AG20443 (cell line): ENCODE measurements around the gene ALKBH3.

Experiments used
- DNase-seq: peaks from one replicate; pipeline ENCODE4 v3.0.0; 2012; ENCODE audit warnings: low spot score, mixed read lengths

Gene ALKBH3

DNA sequence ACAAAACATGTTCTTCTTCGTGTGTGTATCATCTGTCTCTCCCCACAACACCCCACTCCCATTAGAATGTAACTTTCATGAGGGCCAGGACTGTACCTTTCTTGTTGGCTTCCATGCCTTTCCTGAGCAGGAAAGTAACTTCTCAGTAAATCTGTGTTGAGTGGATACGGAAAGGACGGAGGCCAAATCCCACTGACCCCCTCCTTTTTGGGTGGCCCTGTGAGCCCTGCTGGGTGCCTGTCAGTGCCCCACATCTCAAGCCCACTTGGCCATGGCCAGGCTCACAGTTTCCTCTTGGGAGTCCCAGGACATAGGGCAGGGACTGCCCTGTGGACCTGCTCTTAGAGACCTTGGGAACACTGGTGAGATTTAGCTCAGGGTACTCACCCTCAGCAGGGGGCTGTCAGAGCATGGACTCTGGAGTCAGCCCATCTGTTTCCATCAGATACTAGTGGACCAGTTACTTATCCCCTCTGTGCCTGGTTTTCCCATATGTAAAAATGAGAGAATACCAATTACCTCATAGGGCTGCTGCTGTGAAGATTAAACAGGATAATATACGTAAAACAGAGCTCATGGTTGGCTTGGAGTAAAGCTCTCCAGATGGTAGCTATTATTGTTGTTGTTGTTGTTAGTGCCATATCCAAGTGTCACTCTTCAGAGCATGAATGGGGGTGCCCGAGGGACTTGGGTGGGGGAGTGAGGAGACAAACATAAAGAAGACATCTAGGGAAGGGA is 60.8 kb downstream of the ALKBH3 start:
- no peak for DNase-seq

DNA sequence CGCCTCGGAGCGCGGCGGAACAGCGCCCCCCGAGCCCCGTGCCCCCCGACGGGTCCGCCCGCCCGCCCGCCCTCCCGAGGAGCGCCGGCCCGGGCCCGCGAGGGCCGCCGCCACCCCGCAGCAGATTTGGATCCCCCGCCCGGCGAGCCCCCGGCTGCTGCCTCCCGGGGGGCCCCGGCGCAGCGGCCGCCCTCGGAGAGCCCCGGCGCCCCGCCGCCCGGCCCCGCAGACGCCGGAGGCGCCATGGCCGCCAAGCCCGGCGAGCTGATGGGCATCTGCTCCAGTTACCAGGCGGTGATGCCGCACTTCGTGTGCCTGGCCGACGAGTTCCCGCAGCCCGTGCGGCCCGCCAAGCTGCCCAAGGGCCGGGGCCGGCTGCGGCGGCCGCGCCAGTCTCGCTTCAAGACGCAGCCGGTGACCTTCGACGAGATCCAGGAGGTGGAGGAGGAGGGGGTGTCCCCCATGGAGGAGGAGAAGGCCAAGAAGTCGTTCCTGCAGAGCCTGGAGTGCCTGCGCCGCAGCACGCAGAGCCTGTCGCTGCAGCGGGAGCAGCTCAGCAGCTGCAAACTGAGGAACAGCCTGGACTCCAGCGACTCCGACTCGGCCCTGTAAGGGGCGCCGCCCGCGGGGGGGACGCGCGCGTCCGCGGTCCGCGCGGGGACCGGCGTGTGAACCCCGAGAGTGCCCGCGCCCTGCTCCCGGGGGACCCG is 62.2 kb downstream of the ALKBH3 start:
- DNase-seq: peak; percentile 49

DNA sequence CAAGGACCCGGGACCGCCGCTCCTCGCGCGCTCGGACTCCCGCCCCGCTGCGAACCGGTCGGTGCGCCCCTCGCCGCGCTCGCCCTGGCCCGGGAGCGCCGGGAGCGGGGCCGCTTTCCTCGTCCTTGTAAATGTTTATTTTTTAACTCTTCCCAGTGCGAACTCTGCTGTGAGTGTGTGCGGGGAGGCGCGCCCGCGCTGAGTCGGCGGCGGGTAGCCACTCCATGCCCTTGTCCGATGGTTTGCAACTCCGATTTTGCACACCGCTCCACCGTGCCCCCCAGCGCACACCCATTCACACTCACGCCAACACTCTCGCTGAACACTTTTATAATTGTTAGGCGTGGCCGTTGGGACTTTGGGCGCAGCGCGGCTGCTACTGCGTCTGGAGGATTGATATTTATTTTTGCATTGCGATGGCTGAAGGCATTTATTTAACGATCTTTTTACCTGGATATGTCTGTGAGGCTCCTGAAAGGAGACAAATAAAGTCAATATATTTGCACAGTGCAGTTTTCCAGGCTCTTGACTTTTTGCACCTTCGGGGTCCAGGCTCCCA is 62.8 kb downstream of the ALKBH3 start:
- DNase-seq: no peak

DNA sequence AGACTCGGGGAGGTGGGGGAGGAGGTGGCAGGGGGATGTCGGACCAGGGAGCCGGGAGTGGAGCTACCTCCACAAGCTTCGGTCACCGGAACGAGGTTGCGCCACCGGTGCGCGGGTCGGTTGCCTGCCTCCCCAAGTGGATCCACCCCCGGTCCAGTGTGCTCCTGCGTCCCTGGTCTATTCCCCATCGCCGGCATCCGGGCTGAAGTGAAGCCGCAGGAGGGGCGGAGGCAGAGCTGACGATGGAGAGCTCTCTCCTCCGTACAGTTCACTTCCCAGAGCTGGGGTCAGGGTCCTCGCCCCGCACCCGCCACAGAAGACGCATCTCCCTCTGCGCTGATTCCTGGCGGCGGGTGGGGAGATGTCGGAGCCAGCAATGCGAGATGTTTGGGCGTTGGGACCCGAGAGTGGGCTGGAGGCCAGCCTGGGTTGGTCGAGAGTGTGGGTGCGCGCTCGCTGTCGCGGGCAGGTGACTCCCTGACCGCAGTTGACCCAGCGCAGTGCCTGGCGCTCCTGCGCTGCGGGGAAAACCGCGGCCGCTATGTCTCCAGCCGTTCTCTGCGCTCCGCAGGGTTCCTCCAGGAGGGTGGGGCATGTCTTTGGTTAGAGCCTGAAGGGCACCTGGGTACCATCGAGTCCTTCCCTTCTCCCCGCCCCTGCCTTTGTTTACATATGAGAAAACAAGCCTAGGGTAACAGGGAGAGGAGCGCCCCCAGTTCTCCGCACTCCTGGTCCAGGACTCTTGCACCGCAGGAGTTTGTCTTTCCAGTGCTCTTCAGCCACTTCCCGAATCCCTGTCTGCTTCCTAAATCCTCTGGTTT is 63.5 kb downstream of the ALKBH3 start:
- DNase-seq: no peak

DNA sequence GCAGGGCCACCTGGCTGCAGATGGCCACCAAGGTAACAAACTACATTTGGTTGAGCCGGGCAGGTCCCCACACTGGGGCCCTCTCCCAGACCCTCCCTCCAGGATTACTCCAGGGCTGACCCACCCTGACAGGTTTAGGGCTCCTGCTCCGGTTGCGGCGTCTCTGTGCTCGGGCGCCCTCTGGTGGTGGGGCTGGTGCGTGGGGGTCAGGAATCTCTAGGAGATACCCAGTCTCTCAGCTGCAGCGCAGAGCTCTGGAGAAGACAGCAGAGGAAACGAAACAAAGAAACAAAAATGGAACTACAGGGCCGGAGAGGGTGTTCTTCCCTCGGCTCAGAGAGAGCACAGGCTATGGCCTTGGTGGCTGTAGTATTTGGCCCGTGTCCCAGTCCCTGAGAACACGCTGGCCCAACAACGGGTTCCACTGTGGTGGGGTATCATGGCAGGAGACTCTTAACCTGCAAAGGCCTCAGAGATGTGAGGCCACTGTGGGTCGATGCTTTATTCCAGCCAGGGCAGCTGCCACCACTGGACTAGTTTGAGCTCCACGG is 64.2 kb downstream of the ALKBH3 start:
- DNase-seq: peak; percentile 72

DNA sequence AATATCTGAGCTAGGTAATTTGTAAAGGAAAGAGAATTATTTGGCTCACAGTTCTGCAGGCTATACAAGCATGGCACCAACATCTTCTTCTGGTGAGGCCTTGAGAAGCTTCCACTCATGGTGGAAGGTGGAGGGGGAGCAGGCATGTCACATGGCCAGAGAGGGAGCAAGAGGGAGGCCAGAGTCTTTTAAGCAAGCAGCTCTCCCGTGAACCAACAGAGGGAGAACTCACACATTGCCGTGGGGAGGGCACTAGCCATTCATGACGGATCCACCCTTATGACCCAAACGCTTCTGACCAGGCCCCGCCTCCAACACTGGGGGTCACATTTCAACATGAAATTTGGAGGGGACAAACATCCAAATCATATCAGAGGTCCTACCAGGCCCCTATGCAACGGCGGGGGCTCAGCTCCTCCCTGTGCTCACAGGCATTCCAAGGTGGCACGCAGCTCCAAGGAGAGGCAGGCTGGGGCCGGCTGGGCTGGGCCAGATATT is 66.4 kb downstream of the ALKBH3 start:
- peak; percentile 56 for DNase-seq

DNA sequence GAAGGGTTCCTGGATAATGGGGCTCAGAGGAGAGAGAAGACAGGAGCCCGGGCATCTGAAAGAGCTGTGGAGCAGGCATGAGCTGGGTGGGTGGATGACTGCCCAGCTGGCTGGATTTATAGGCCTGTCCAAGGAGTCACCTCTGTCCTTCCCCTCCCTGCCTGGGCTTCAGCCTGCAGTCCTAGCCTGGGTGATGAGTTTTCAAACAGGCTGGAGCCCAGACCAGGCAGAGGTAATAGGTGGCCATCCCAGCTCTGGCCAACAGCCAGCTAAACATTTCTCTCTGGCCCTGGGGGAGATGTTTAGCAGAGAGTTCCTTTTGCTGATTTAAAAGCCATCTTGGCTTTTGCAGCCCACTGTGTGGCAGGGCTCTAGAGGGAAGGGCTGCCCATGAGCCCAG is 67.2 kb downstream of the ALKBH3 start:
- no peak for DNase-seq

DNA sequence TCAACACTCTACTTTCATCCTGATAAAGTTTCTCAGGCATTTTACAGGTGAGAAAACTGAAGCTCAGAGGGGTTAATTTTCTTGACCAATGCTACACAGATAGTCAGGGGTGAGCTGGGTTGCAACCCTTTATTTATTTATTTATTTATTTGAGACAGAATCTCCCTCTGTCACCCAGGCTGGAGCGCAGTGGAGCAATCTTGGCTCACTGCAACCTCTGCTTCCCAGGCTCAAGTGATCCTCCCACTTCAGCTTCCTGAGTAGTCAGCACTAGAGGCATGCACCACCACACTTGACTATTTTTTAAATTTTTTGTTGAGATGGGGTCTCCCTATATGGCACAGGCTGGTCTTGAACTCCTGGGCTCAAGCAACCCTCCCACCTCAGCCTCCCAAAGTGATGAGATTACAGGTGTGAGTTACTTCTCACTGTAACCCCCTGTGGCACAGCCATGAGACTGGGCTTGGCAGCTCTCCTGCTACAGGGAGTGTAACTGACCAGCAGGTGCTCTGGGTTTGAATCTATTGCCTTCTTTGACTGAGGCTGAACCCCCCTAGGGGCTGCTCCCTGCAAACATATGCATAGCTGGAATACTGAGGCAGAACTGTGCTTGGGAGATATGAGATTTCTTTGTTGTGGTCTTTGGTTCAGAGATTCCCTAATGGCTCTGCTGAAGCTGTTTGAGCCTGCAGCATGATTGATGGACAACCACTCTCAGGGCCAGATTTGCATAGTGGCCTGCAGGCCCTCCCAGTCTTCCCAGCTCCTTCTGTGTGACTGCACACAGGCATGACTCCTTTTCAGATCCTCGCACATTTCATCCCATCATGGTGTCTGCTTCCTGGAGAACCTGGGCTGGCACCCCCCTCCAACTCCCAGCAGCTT is 68.0 kb downstream of the ALKBH3 start:
- no peak for DNase-seq

DNA sequence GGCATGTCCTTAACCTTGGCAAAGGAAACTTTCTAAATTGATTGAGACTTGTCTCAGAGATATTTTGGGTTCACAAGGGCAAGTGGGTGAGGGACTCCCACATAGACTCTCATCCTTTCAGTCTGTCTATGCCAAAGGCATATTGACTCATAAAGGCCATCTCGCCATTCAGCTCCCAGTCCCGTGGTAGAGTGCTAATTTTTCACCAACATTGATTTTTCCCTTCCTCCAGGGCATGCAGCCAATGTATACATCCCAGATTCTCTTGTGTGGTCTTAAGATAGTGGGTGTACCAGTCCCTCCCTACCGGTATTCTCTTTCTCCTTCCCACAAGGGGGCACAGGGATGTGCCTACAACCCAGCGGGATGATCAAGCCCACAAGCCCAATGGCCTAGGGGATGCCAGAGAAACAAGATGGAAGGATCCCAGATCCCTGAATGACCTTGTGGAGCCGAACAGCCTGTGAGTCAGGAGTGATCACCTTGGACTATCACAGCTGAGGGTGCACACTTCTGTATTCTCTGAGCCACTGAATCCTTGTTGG is 69.8 kb downstream of the ALKBH3 start:
- DNase-seq: no peak

DNA sequence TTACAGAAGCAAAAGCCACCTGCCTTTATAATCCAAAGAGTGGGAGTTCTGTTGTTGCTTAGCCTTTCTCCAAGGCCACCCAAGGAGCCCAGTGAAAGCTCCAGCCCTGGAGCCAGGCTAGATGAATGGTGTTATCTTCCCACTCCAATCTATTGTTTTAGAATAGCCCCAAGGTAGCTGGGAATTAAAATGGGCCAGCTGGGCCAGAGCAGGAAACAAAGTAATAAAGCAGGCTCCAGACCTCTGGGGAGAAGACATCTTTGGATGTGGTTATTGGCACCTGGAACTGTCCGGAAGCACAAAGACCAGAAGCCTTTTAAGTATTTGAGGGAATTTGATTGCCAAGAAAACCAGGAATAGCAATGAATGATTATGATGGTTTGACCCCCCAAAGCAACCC is 70.6 kb downstream of the ALKBH3 start:
- no peak for DNase-seq

DNA sequence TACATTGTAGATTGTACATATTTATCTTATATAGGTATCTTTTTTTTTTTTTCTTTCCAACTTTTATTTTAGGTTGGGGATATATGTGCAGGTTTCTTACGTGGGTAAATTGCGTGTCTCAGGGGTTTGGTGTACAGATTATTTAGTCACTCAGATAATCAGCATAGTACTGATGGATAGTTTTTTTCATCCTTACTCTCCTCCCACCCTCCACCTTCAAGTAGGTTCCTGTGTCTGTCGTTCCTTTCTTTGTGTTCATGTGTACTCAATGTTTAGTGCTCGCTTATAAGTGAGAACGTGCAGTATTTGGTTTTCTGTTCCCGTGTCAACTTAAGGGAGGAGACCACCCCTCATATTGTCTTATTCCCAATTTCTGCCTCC is 71.4 kb downstream of the ALKBH3 start:
- DNase-seq: no peak

DNA sequence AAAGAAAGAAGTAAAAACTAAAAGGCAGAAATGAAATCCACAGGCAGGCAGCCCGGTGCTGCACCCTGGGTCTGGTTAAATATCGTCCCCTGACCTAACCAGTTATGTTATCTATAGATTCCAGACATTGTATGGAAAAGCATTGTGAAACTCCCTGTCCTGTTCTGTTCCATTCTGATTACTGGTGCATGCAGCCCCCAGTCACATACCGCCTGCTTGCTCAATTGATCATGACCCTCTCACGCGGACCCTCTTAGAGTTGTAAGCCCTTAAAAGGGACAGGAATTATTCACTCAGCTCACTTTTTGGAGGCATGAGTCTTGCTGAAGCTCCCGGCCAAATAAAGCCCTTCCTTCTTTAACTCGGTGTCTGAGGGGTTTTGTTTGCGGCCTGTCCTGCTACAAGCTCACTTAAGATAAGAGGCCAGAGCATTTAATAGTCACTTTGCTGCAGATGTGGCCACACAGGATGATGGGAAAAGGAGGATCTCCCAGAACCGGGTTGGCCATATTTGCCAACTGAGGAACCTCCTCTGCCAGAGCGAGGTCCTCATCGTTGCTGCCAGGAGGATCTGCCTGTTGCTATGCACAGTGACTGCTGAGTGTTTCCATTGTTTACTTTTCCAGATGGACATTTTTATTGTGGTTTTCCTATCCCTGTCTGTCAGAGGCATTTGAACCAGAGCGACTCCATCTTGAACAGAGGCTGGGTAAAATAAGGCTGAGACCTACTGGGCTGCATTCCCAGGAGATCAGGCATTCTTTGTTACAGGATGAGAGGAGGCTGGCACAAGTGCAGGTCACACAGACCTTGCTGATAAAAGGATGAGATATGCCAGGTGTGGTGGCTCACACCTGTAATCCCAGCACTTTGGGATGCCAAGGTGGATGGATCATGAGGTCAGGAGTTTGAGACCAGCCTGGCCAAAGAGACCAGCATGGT is 72.0 kb downstream of the ALKBH3 start:
- DNase-seq: no peak

DNA sequence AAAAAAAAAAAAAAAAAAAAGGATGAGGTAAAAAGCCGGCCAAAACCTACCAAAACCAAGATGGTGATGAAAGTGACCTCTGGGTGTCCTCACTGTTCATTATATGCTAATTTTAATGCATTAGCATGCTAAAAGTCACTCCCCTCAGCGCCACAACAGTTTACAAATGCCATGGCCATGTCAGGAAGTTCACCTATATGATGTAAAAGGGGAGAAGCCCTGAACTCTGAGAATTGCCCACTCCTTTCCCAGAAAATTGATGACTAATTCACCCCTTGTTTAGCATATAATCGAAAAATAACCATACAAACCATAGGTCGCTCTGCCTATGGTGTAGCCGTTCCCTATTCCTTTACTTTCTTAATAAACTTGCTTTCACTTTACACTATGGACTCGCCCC is 72.9 kb downstream of the ALKBH3 start:
- no peak for DNase-seq

DNA sequence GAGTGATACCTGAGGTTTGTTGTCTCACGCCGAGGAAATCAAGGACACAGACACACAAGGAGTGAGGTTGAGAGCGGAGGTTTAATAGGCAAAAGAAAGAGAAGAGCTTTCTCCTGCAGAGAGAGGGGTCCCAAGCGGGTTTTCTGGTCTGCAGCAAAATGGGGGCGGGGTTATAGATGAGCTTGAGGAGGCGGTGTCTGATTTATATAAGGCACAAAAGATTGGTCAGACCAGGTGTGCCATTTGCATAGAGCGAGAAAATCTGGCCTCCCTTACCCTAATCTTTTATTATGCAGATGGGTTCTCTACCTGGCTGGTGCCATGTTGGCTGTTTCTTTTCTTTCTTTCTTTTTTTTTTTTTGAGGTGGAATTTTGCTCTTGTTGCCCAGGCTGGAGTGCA is 73.6 kb downstream of the ALKBH3 start:
- no peak for DNase-seq

DNA sequence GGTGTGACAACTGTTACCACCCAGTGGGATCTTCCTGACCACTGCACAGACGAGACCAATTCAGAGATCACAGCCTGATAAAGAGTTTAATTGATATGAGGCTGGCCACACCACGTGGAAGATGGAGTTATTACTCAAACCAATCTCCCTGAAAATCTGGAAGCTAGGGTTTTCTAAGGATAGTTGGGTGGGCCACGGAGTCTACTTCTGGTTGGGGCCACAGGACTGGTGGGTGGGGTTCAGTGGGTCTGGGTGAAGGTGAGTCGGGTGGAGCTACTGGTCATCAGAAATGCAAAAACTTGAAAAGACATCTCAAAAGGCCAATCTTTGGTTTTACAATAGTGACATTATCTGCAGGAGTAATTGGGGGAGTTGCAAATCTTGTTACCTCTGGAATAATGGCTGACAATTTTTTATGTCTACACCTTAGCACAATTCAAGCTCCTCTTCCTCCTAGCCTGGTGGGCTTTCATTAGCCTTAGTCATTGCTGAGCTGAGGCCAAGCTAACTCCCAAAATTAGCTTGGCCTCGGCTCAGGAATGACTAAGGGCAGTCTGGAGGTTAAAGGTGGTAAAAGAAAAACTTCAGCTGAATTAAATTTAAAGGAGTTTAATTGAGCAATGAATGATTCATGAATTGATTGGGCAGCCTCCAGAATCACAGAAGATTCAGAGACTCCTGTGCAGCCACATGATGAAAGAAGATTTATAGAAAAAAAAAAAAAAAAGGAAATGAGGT is 74.9 kb downstream of the ALKBH3 start:
- no peak for DNase-seq

DNA sequence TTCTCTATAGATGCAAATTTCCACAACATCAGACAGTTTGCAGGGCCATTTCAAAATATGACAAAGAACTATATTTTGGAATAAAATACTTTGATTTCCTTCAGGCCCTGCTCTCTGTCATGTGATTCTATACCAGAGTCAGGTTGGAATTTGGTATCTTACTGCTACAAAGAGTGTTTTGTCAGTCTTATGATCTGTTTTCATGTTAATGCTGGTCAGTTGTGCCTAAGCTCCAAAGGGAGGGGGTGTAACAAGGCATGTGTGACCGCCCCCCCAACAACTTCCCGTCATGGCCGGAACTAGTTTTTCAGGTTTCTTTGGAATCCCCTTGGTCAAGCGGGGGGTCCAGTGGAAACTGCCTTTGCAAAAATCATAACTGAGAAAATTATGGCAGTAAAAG is 76.9 kb downstream of the ALKBH3 start:
- no peak for DNase-seq

DNA sequence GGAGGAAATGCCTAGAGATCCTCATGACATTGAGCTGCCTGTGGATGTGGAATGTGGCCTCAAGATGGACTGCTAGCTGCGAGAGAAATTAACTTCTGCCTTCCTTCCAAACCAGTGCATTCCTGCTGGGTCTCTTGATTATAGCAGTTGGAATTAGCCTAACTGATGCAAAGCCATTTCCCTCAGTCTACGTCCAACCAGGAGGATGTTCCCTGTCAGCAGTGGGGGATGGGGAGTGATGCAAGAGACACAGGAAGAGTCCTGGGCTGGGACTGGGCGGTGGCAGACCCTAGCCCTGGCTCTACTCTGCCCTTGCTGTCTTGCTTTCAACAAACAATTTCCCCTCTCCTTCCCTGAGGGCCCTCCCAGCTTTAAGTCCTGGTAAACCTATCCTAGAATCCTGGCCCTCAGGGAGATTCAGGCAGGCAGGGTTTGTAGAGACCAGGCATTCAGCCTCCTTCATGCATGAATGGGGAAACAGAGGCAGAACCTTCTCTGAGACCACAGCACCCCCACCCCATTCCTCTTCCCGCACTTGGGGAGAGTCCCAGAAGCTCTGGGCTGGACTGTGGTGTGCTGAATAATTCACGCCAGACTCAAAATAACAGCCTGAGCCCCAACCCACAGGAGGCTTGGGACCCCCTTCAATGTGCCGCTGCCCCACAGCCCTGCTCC is 78.8 kb downstream of the ALKBH3 start:
- DNase-seq: peak; percentile 18
